IMR-90 (cell line): ENCODE data around the gene IFNA1. TPM values are rescaled to one million over a fixed set of nuclear protein-coding genes. Genes with fewer than 3 reads are reported as not detected.

Source experiments
- ATAC-seq: fragments of 200-7000 bp; cut with Tn5 transposase; 2 replicates; pipeline ENCODE4 v1.9.1; 2020; ENCODE audit warnings: low read depth, mild to moderate bottlenecking, moderate library complexity
- BruUV-seq: library from RNA; stranded (reverse); fragments of 400-500 nt; replicated peaks from 2 replicates; lab custom pipeline; 2021; lab: Mats Ljungman, UMichigan
- CTCF ChIA-PET: fragments of 300-600 bp; formaldehyde crosslinking; extraction: SDS; loops from one replicate; lab custom pipeline; 2021; ENCODE audit warnings: antibody characterized with exemption; lab: Yijun Ruan, JAX
- POLR2A ChIA-PET: fragments of 300-600 bp; sonication (Branson Sonifier 250); formaldehyde crosslinking; loops from one replicate; lab custom pipeline; 2022; ENCODE audit warnings: antibody characterized with exemption; ENCODE audit not compliant: unreplicated experiment; lab: Charles Lee
- DNase-seq: peaks from one replicate; pipeline ENCODE4 v3.0.0; 2013
- H2AFZ ChIP-seq: replicated peaks from 2 replicates; pipeline ENCODE3; 2013; ENCODE audit warnings: low read length, mild to moderate bottlenecking; ENCODE audit not compliant: poor library complexity
- H2AK5ac ChIP-seq: 2 replicates; pipeline ENCODE4 v1.6.1; 2013; ENCODE audit warnings: low read depth, low read length, inconsistent platforms
- H2AK9ac ChIP-seq: replicated peaks from 2 replicates; pipeline ENCODE3; 2013; ENCODE audit warnings: mild to moderate bottlenecking, low read depth, low read length, moderate library complexity; ENCODE audit not compliant: poor library complexity
- H2BK120ac ChIP-seq: 2 replicates; pipeline ENCODE4 v1.6.1; 2013; ENCODE audit warnings: low read depth, low read length, inconsistent platforms
- H2BK15ac ChIP-seq: 3 replicates; pipeline ENCODE4 v1.6.1; 2013; ENCODE audit warnings: low read depth, low read length, inconsistent platforms
- H2BK20ac ChIP-seq: 2 replicates; pipeline ENCODE4 v1.6.1; 2013; ENCODE audit warnings: low read depth, mild to moderate bottlenecking, inconsistent platforms, low read length, moderate library complexity
- H2BK5ac ChIP-seq: 2 replicates; pipeline ENCODE4 v1.6.1; 2013; ENCODE audit warnings: mild to moderate bottlenecking, low read depth, low read length, inconsistent platforms; ENCODE audit not compliant: poor library complexity, severe bottlenecking
- H3K14ac ChIP-seq: replicated peaks from 2 replicates; pipeline ENCODE4 v1.6.1; 2013; ENCODE audit warnings: low read depth, low read length, inconsistent platforms
- H3K18ac ChIP-seq: 2 replicates; pipeline ENCODE4 v1.6.1; 2013; ENCODE audit warnings: low read depth, low read length, control low read depth
- H3K23ac ChIP-seq: 2 replicates; pipeline ENCODE4 v1.6.1; 2013; ENCODE audit warnings: low read depth, low read length, inconsistent platforms
- H3K27ac ChIP-seq: 2 replicates; pipeline ENCODE4 v1.5.1; 2013; ENCODE audit warnings: mild to moderate bottlenecking, control low read depth, low read length; ENCODE audit not compliant: insufficient read depth
- H3K27me3 ChIP-seq: 2 replicates; pipeline ENCODE4 v1.6.1; 2013; ENCODE audit warnings: low read length; ENCODE audit not compliant: control insufficient read depth, insufficient read depth
- H3K36me3 ChIP-seq: 2 replicates; pipeline ENCODE4 v1.6.1; 2013; ENCODE audit warnings: low read length, mixed read lengths; ENCODE audit not compliant: control insufficient read depth, insufficient read depth
- H3K4ac ChIP-seq: 2 replicates; pipeline ENCODE4 v1.6.1; 2013; ENCODE audit warnings: low read depth, low read length, inconsistent platforms
- H3K4me1 ChIP-seq: 2 replicates; pipeline ENCODE4 v1.6.1; 2013; ENCODE audit warnings: low read length, mixed read lengths; ENCODE audit not compliant: control insufficient read depth, insufficient read depth
- H3K4me2 ChIP-seq: 2 replicates; pipeline ENCODE4 v1.6.1; 2013; ENCODE audit warnings: low read depth, mild to moderate bottlenecking, control low read depth, low read length, moderate library complexity
- H3K4me3 ChIP-seq: 2 replicates; pipeline ENCODE4 v1.5.1; 2013; ENCODE audit warnings: low read depth, mild to moderate bottlenecking, control low read depth, low read length, moderate library complexity; ENCODE audit not compliant: insufficient read depth
- H3K56ac ChIP-seq: 2 replicates; pipeline ENCODE4 v1.6.1; 2013; ENCODE audit warnings: low read length, inconsistent platforms; ENCODE audit not compliant: insufficient read depth; ENCODE audit errors: extremely low read depth
- H3K79me1 ChIP-seq, 2 experiments: 2 replicates each; pipeline ENCODE4 v1.6.1; 2013; ENCODE audit warnings: low read length in 2 of 2, inconsistent platforms in 1 of 2, low read depth in 1 of 2
- H3K9ac ChIP-seq: 2 replicates; pipeline ENCODE4 v1.6.1; 2013; ENCODE audit warnings: low read depth, low read length, control low read depth
- H3K9me1 ChIP-seq: 2 replicates; pipeline ENCODE4 v1.6.1; 2013; ENCODE audit warnings: low read length, inconsistent platforms; ENCODE audit not compliant: insufficient read depth
- H3K9me3 ChIP-seq: 2 replicates; pipeline ENCODE4 v1.6.1; 2013; ENCODE audit warnings: low read length; ENCODE audit not compliant: control insufficient read depth, insufficient read depth
- H4K20me1 ChIP-seq: 2 replicates; pipeline ENCODE4 v1.6.1; 2013; ENCODE audit warnings: low read length, inconsistent platforms; ENCODE audit not compliant: insufficient read depth
- H4K5ac ChIP-seq: 2 replicates; pipeline ENCODE4 v1.6.1; 2013; ENCODE audit warnings: mild to moderate bottlenecking, low read depth, low read length, control low read depth
- H4K8ac ChIP-seq, 2 experiments: 2 replicates each; pipeline ENCODE4 v1.6.1; 2013; ENCODE audit warnings: low read depth in 2 of 2, low read length in 2 of 2, control low read depth in 1 of 2, inconsistent platforms in 1 of 2
- H4K91ac ChIP-seq: 2 replicates; pipeline ENCODE4 v1.6.1; 2013; ENCODE audit warnings: low read depth, low read length, inconsistent platforms; ENCODE audit not compliant: insufficient read depth
- USF2 ChIP-seq: fragments of 150-350 bp; IDR thresholded peaks from 2 replicates; pipeline ENCODE4 v1.6.1; 2017; ENCODE audit warnings: mild to moderate bottlenecking, antibody characterized with exemption, low read length, low read depth
- WGBS, 2 experiments: methylation state at CpG; one replicate each; pipeline versions ENCODE4 v1.1.5 to v1.1.7; 2013; ENCODE audit warnings: missing lambda C conversion rate in 2 of 2; ENCODE audit not compliant: insufficient read length in 1 of 2; ENCODE audit errors: extremely low coverage in 2 of 2; 5-methylcytosine and 5-hydroxymethylcytosine counted together
- dilution Hi-C: fragments of 300-500 bp; cut with HindIII; formaldehyde crosslinking; loops from one replicate; pipeline ENCODE4 v1.14.3; 2018; ENCODE audit warnings: low sequenced_read_pairs; ENCODE audit not compliant: unreplicated experiment
- in situ Hi-C: fragments of 300-500 bp; cut with MboI; formaldehyde crosslinking; loops from 3 replicates; pipeline ENCODE4 v1.14.3; 2019; ENCODE audit warnings: low sequenced_read_pairs, inconsistent platforms, mixed read lengths
- intact Hi-C: fragments of 100-400 bp; cut with micrococcal nuclease; formaldehyde crosslinking; loops from 2 replicates; pipeline ENCODE4 v1.10.0; 2022
- polyA plus RNA-seq, 3 experiments: library from polyadenylated mRNA; depleted of rRNA; stranded (reverse); fragments of >200 nt; gene quantifications; 2 replicates each; pipeline ENCODE4 v1.2.3, GENCODE V29; 2012; ENCODE audit warnings: low replicate concordance in 1 of 3
- total RNA-seq: library from RNA; depleted of rRNA; stranded (reverse); fragments of >200 nt; gene quantifications from 2 replicates; pipeline ENCODE4 v1.2.3, GENCODE V29; 2012

IFNA1 gene
- total and polyA plus RNA-seq, 2 of the 4 experiments (the other 2 are of a cell fraction): not detected

GRCh38 chr9:21473236-21473635 lies 33.0 kb downstream of the IFNA1 start:
- no peak overlapping the region for H3K4me3 ChIP-seq
- no peak overlapping the region for H2BK120ac ChIP-seq
- BruUV-seq: no TSS peak
- no peaks in the 10 kb centered on the region; the same call in 1 of the 2 replicates for H3K36me3 ChIP-seq
- no peak overlapping the region for H3K18ac ChIP-seq
- H4K91ac ChIP-seq: no peak overlapping the region
- H2AFZ ChIP-seq: no peak overlapping the region
- no peak overlapping the region for H3K27ac ChIP-seq
- WGBS, 2 experiments: no CpG with 5 or more reads among the region's 3 CpGs
- no peak overlapping the region for H2BK20ac ChIP-seq
- no peak overlapping the region for H4K5ac ChIP-seq
- H4K8ac ChIP-seq: no peak overlapping the region
- no peaks in the 10 kb centered on the region for H3K27me3 ChIP-seq
- H3K4ac ChIP-seq: no peak overlapping the region
- H3K14ac ChIP-seq: no peak overlapping the region
- H3K23ac ChIP-seq: no peak overlapping the region
- no peak overlapping the region for H2BK15ac ChIP-seq
- ATAC-seq (no peak), DNase-seq (no peak)
- intact Hi-C loops (no loop called here), dilution Hi-C loops (no loop called here), in situ Hi-C loops (no loop called here)
- H3K4me2 ChIP-seq: no peak overlapping the region
- H2BK5ac ChIP-seq: no peak overlapping the region
- no peaks in the 10 kb centered on the region for H3K4me1 ChIP-seq
- H3K79me1 ChIP-seq: no peaks in the 10 kb centered on the region
- no peak overlapping the region for H3K56ac ChIP-seq
- ChIA-PET CTCF (interaction anchor here (0.7 to 1.5 kb wide), 3 partner anchors 10 to 102 kb away, joined by 3 to 4 read pairs (median 3); no protein-coding TSS in a partner anchor), POLR2A (no interaction called here)
- no peak overlapping the region for H2AK9ac ChIP-seq
- TF ChIP-seq USF2: no peak
- H4K20me1 ChIP-seq: no peaks in the 10 kb centered on the region
- H3K9ac ChIP-seq: no peak overlapping the region
- no peak overlapping the region for H2AK5ac ChIP-seq
- no peaks in the 10 kb centered on the region; the same call in 1 of the 2 replicates for H3K9me1 ChIP-seq
- no peaks in the 10 kb centered on the region for H3K9me3 ChIP-seq
